Cardiac muscle cell (in vitro differentiated cells and primary cell): ENCODE results near the gene CYSRT1. TPM values are rescaled to one million over a fixed set of nuclear protein-coding genes. Genes with fewer than 3 reads are reported as not detected.

Experiments used
- DNase-seq, 2 donors: peaks; one replicate each; pipeline versions ENCODE4 v3.0.0 to v3.0.0-alpha.2; 2010 to 2017; ENCODE audit warnings: low read depth in 1 of 2, low spot score in 1 of 2
- H3K27ac ChIP-seq: fragments of 200-600 bp; sonication (generic); 2 replicates; pipeline ENCODE4 v1.5.1; 2016
- H3K27me3 ChIP-seq: fragments of 200-600 bp; sonication (generic); 2 replicates; pipeline ENCODE4 v1.6.0; 2016; ENCODE audit warnings: control low read depth
- H3K36me3 ChIP-seq: fragments of 200-600 bp; sonication (generic); 2 replicates; pipeline ENCODE4 v1.5.1; 2016; ENCODE audit warnings: control low read depth
- H3K4me1 ChIP-seq: fragments of 200-600 bp; sonication (generic); 2 replicates; pipeline ENCODE4 v1.8.1; 2017; ENCODE audit warnings: low read depth, mild to moderate bottlenecking, mixed run types
- H3K4me3 ChIP-seq: fragments of 200-600 bp; sonication (generic); 2 replicates; pipeline ENCODE4 v1.5.1; 2016; ENCODE audit warnings: mild to moderate bottlenecking
- H3K9me3 ChIP-seq: fragments of 200-600 bp; sonication (generic); 2 replicates; pipeline ENCODE4 v1.5.1; 2017; ENCODE audit warnings: low read depth, mild to moderate bottlenecking, control low read depth
- CTCF ChIP-seq: IDR thresholded peaks from 2 replicates; pipeline ENCODE4 v1.5.1; 2012; ENCODE audit warnings: low read depth, mild to moderate bottlenecking, low read length
- polyA plus RNA-seq: library from polyadenylated mRNA; unstranded; fragments of >200 nt; fragmentation: Nextera tagmentation; extraction: Ambion mirVana; gene quantifications from 2 replicates; pipeline ENCODE4 v1.2.1, GENCODE V29; 2016
- total RNA-seq: library from RNA; depleted of rRNA; stranded (reverse); fragments of >200 nt; gene quantifications from 2 replicates; pipeline ENCODE4 v1.2.3, GENCODE V29; 2016

CYSRT1 gene
- total and polyA plus RNA-seq, 2 experiments from 2014 or later, result 6.6 to 7.0 TPM

- no peaks in the 10 kb centered on the region for H3K9me3 ChIP-seq
- no peak for TF ChIP-seq CTCF
- no peak for DNase-seq
- H3K36me3 ChIP-seq, result no peaks in the 10 kb centered on the region
- peaks cover 14% of the 10 kb centered on the region for H3K4me1 ChIP-seq
- no peak overlapping the region for H3K27ac ChIP-seq
- no peaks in the 10 kb centered on the region for H3K27me3 ChIP-seq
- no peak overlapping the region for H3K4me3 ChIP-seq
Measured at GRCh38 chr9:137234758-137235423, 9.9 kb downstream of the CYSRT1 start.

GRCh38 chr9:137235424-137236237 lies 10.7 kb downstream of the CYSRT1 start:
- TF ChIP-seq CTCF, result no peak
- Histone ChIP-seq H3K27ac (peak overlapping the region; percentile 32), H3K36me3 (no peaks in the 10 kb centered on the region), H3K27me3 (no peaks in the 10 kb centered on the region), H3K4me3 (no peak overlapping the region), H3K4me1 (peaks cover 14% of the 10 kb centered on the region), H3K9me3 (no peaks in the 10 kb centered on the region)
- no peak for DNase-seq

- TF ChIP-seq CTCF, result peak; percentile 97
- Histone ChIP-seq H3K27ac (peak overlapping the region; percentile 32), H3K27me3 (no peaks in the 10 kb centered on the region), H3K36me3 (no peaks in the 10 kb centered on the region), H3K4me1 (peaks cover 14% of the 10 kb centered on the region), H3K9me3 (no peaks in the 10 kb centered on the region), H3K4me3 (no peak overlapping the region)
- peak; percentile 80 to 96 for DNase-seq
Measured at GRCh38 chr9:137236238-137236935, 11.4 kb downstream of the CYSRT1 start.

- TF ChIP-seq CTCF, result no peak
- Histone ChIP-seq H3K9me3 (no peaks in the 10 kb centered on the region), H3K27me3 (no peaks in the 10 kb centered on the region), H3K27ac (peak overlapping the region; percentile 11), H3K4me3 (no peak overlapping the region), H3K4me1 (peaks cover 15% of the 10 kb centered on the region), H3K36me3 (peaks cover 1% of the 10 kb centered on the region)
- DNase-seq, result no peak
Measured at GRCh38 chr9:137236936-137237421, 12.0 kb downstream of the CYSRT1 start.
